GM12878 (cell line): ENCODE data around the gene GALNT15. TPM values are rescaled to one million over a fixed set of nuclear protein-coding genes. Genes with fewer than 3 reads are reported as not detected.

ENCODE experiments used
- ATAC-seq: fragments of 200-7000 bp; cut with Tn5 transposase; 3 replicates; pipeline ENCODE4 v1.9.1; 2020; ENCODE audit warnings: mild to moderate bottlenecking, moderate library complexity
- BruUV-seq: library from RNA; stranded (reverse); fragments of 400-500 nt; replicated peaks from 2 replicates; lab custom pipeline; 2021; lab: Mats Ljungman, UMichigan
- CTCF ChIA-PET: fragments of 300-600 bp; sonication (Branson Sonifier 250); formaldehyde crosslinking; extraction: SDS; loops from one replicate; lab custom pipeline; 2021; ENCODE audit warnings: inconsistent platforms; lab: Yijun Ruan, JAX
- POLR2A ChIA-PET: fragments of 350-600 bp; formaldehyde crosslinking; extraction: SDS; loops from one replicate; lab custom pipeline; 2021; ENCODE audit warnings: inconsistent platforms; lab: Charles Lee
- RAD21 ChIA-PET: fragments of 300-600 bp; sonication (Branson Sonifier 250); formaldehyde crosslinking; loops from one replicate; lab custom pipeline; 2023; ENCODE audit warnings: antibody characterized with exemption; ENCODE audit not compliant: unreplicated experiment; lab: Charles Lee
- SMC1A ChIA-PET: fragments of 300-600 bp; sonication (Branson Sonifier 250); formaldehyde crosslinking; loops from one replicate; lab custom pipeline; 2023; ENCODE audit not compliant: unreplicated experiment, uncharacterized antibody; lab: Charles Lee
- DNase-seq: peaks from one replicate; pipeline ENCODE4 v3.0.0-alpha.2; 2011; ENCODE audit warnings: low read depth, low spot score
- FAIRE-seq: peaks from 3 replicates; lab custom pipeline; 2011; peaks lifted over from hg19 to GRCh38; lab: Jason Lieb, UNC
- H2AFZ ChIP-seq: 2 replicates; pipeline ENCODE4 v1.6.0; 2011; ENCODE audit warnings: low read depth, low read length, control low read depth; ENCODE audit not compliant: control insufficient read depth
- H3K27ac ChIP-seq: 2 replicates; pipeline ENCODE4 v1.5.1; 2011; ENCODE audit warnings: control low read depth; ENCODE audit not compliant: control insufficient read depth, insufficient read depth
- H3K27me3 ChIP-seq, 2 experiments: replicated peaks in 1 of 2; 2 replicates each; pipeline versions ENCODE4 v1.6.0 to v1.6.1; 2011; ENCODE audit warnings: low read length in 1 of 2; ENCODE audit not compliant: control insufficient read depth in 2 of 2, insufficient read depth in 2 of 2
- H3K36me3 ChIP-seq, 2 experiments: 2 replicates each; pipeline ENCODE4 v1.5.1; 2011; ENCODE audit warnings: low read length in 1 of 2; ENCODE audit not compliant: control insufficient read depth in 2 of 2, insufficient read depth in 2 of 2
- H3K4me1 ChIP-seq: 2 replicates; pipeline ENCODE4 v1.6.1; 2011; ENCODE audit warnings: mild to moderate bottlenecking, low read length, moderate library complexity, mixed read lengths; ENCODE audit not compliant: control insufficient read depth, insufficient read depth
- H3K4me2 ChIP-seq: 2 replicates; pipeline ENCODE4 v1.6.0; 2011; ENCODE audit warnings: control low read depth; ENCODE audit not compliant: control insufficient read depth, insufficient read depth
- H3K4me3 ChIP-seq: fragments of 200-600 bp; sonication (generic); 2 replicates; pipeline ENCODE4 v1.5.1; 2016
- H3K79me2 ChIP-seq: 2 replicates; pipeline ENCODE4 v1.6.0; 2011; ENCODE audit warnings: low read length; ENCODE audit not compliant: control insufficient read depth, insufficient read depth
- H3K9ac ChIP-seq: 2 replicates; pipeline ENCODE4 v1.8.0; 2011; ENCODE audit warnings: low read length, control low read depth, mixed read lengths; ENCODE audit not compliant: control insufficient read depth, insufficient read depth
- H3K9me3 ChIP-seq: replicated peaks from 3 replicates; pipeline ENCODE4 v1.5.1; 2011; ENCODE audit warnings: mild to moderate bottlenecking, low read length; ENCODE audit not compliant: control insufficient read depth, insufficient read depth
- H4K20me1 ChIP-seq: 2 replicates; pipeline ENCODE4 v1.6.0; 2011; ENCODE audit not compliant: control insufficient read depth, insufficient read depth
- BRCA1 ChIP-seq: IDR thresholded peaks from 2 replicates; pipeline ENCODE4 v1.6.1; 2011; ENCODE audit warnings: low read depth, low read length, improper control_type of control experiment
- CHD1 ChIP-seq: IDR thresholded peaks from 2 replicates; pipeline ENCODE4 v1.6.1; 2012; ENCODE audit warnings: low read depth, low read length, improper control_type of control experiment
- CREB1 ChIP-seq: IDR thresholded peaks from 2 replicates; pipeline ENCODE4 v1.6.1; 2012; ENCODE audit warnings: low read depth, mild to moderate bottlenecking, inconsistent platforms
- NBN ChIP-seq: fragments of 450-650 bp; IDR thresholded peaks from 2 replicates; pipeline ENCODE4 v1.6.1; 2016
- RCOR1 ChIP-seq: conservative IDR thresholded peaks from 2 replicates; pipeline ENCODE4 v1.6.1; 2012; ENCODE audit warnings: low read depth, low read length, improper control_type of control experiment
- ZNF622 ChIP-seq: fragments of 450-650 bp; IDR thresholded peaks from 2 replicates; pipeline ENCODE4 v1.6.1; 2017; ENCODE audit warnings: mild to moderate bottlenecking, inconsistent platforms
- WGBS: methylation state at CpG from one replicate; pipeline ENCODE4 v1.1.6; 2016; ENCODE audit warnings: low lambda C conversion rate; ENCODE audit not compliant: insufficient replicate concordance, insufficient coverage; ENCODE audit errors: missing lambda C conversion rate; 5-methylcytosine and 5-hydroxymethylcytosine counted together
- in situ Hi-C: fragments of 300-500 bp; cut with MboI; formaldehyde crosslinking; loops from 9 replicates; pipeline ENCODE4 v1.14.3; 2018; ENCODE audit warnings: mixed read lengths
- intact Hi-C: fragments of 100-400 bp; cut with micrococcal nuclease; formaldehyde crosslinking; loops from one replicate; pipeline ENCODE4 v1.14.2; 2022; ENCODE audit not compliant: unreplicated experiment
- polyA plus RNA-seq, 11 experiments: library from polyadenylated mRNA; depleted of rRNA in 4 of 11; unstranded in 6 of 11; stranded (reverse) in 5 of 11; fragments of >200 nt; fragmentation: Nextera tagmentation in 4 of 11; fragmentation: Illumina TruSeq in 1 of 11; extraction: Ambion mirVana in 4 of 11; extraction: Trizol in 1 of 11; gene quantifications; 1 replicate in 1 of 11; 2 replicates in 10 of 11; pipeline versions ENCODE4 v1.2.1 to v1.2.3, GENCODE V29; 2011 to 2016; ENCODE audit warnings: inconsistent platforms in 2 of 11, missing spikeins in 2 of 11, low read depth in 1 of 11
- total RNA-seq, 4 experiments: library from RNA; depleted of rRNA in 3 of 4; stranded (reverse); fragments of >200 nt in 3 of 4; fragmentation: Illumina TruSeq in 1 of 4; extraction: Trizol in 1 of 4; gene quantifications; 2 replicates each; pipeline versions ENCODE4 v1.2.1 to v1.2.3, GENCODE V29; 2013 to 2021
- TF ChIP-seq, protein P1 (sequence below): fragments of 450-650 bp; IDR thresholded peaks from 2 replicates; pipeline ENCODE4 v1.6.1; 2017; ENCODE audit warnings: borderline replicate concordance

The GALNT15 gene
- total and polyA plus RNA-seq, 10 of the 15 experiments (the other 5 are each of a cell fraction or from before 2014, with no cell fraction given): 0.03 to 0.05 TPM; not detected in 8

DNA sequence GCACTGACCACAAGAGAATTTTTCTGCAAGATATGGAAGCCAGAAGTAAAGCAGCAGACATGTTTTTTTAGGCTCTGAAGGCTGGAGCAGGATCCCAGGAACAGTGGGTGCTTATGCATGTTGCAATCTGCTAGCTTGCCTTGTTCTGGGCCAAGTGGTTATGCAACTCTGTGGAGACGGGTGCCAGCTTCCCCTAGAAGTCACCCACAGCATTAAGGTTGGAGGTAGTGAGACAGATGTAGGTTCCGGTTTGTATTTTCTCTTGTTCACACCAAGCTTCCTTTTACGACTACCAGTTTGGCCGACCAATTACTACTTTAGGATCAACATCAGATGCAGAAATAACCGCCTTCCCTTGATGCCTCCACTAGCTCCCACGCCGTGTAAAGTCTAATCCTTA lies 79.1 kb downstream of the GALNT15 start:
- CTCF ChIA-PET: interaction anchor here (0.6 to 2.8 kb wide), 5 partner anchors 10 to 296 kb away, joined by 3 to 22 read pairs (median 4); partner anchors contain the start of genes DPH3 and OXNAD1
- Histone ChIP-seq H3K27me3 (no peaks in the 10 kb centered on the region), H3K27ac (no peak overlapping the region), H3K4me1 (peaks cover 8% of the 10 kb centered on the region; the same call in 1 of the 2 replicates), H3K36me3 (no peaks in the 10 kb centered on the region; a peak in 1 of 4 replicates), H4K20me1 (no peaks in the 10 kb centered on the region), H3K79me2 (no peaks in the 10 kb centered on the region)
- SMC1A ChIA-PET: interaction anchor here (0.6 to 5.7 kb wide), 5 partner anchors 12 to 320 kb away, joined by 3 to 43 read pairs (median 3); partner anchors contain the start of genes DPH3 and OXNAD1
- ATAC-seq (no peak), FAIRE-seq (no peak)
- 97% methylated on average over 7 of the region's 7 CpGs for WGBS
- TF ChIP-seq RCOR1 (no peak), ZNF622 (no peak), BRCA1 (no peak), CREB1 (no peak), NBN (no peak), CHD1 (no peak)
- TF ChIP-seq, protein P1, sequence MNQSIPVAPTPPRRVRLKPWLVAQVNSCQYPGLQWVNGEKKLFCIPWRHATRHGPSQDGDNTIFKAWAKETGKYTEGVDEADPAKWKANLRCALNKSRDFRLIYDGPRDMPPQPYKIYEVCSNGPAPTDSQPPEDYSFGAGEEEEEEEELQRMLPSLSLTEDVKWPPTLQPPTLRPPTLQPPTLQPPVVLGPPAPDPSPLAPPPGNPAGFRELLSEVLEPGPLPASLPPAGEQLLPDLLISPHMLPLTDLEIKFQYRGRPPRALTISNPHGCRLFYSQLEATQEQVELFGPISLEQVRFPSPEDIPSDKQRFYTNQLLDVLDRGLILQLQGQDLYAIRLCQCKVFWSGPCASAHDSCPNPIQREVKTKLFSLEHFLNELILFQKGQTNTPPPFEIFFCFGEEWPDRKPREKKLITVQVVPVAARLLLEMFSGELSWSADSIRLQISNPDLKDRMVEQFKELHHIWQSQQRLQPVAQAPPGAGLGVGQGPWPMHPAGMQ: no peak
- TF ChIP-seq, all 136 proteins: peak for 0
- Histone ChIP-seq H3K9me3 (no peaks in the 10 kb centered on the region), H2AFZ (no peak overlapping the region), H3K4me2 (no peak overlapping the region), H3K9ac (no peak overlapping the region), H3K4me3 (no peak overlapping the region)
- RAD21 ChIA-PET: interaction anchor here (0.9 to 1.5 kb wide), 3 partner anchors 14 to 441 kb away, joined by 4 to 5 read pairs (median 5); no protein-coding TSS in a partner anchor
- BruUV-seq: no TSS peak
- in situ Hi-C loops: no loop called here
- no peak for DNase-seq
- POLR2A ChIA-PET: no interaction called here
- intact Hi-C loops: no loop called here
